TTC549 (cell line): Measurements from ENCODE around the gene COL13A1.

Experiments used
- FAIRE-seq: peaks from 2 replicates; lab custom pipeline; 2012; peaks lifted over from hg19 to GRCh38; lab: Jason Lieb, UNC

Gene COL13A1

DNA sequence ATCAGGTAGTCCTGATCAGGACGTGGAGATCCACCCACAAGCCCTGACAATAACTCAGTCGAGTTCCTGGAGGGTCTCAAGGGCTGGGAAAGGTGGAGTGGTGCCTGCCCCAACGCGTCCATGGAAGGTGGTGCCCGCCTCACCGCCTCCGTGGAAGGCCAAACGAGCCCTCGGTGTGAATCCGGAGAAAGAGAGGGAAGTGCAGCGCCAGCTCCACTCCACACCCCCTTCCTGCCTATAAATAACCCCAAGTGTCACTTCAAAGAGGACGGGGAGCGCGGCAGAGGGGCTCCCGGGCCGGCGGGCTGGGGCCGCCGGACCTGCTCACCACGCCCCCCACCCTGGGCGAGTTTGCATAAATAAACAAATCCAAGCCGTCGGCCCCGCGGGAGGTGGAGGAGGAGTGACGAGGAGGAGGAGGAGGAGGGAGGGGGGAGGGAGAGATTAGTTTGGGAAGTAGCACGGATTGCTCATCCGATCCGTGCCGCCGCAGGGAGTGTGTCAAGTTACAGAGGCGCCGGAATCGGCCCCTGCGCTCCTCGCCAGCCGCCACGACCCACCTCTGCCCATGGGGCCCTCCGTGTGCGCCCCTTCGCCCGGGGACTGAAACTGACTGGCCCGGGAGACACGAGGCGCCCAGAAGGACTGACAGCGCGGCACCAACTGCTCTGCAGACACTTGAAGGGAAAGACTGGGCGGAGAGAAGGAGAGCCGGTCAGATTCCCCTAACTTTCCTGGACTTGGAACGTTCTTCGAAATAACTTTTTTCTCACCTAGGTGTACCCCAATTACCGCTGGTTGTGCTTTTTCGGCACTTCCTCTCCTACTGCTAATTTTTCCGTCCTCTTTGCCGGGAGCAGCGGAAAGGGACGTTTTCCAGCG lies at the start of gene COL13A1:
Gene COL13A1, plus strand, starts transcription at position 473 of the 882 bp plus-strand sequence. CDS start 518 bp downstream, outside the sequence.
- no peak for FAIRE-seq

DNA sequence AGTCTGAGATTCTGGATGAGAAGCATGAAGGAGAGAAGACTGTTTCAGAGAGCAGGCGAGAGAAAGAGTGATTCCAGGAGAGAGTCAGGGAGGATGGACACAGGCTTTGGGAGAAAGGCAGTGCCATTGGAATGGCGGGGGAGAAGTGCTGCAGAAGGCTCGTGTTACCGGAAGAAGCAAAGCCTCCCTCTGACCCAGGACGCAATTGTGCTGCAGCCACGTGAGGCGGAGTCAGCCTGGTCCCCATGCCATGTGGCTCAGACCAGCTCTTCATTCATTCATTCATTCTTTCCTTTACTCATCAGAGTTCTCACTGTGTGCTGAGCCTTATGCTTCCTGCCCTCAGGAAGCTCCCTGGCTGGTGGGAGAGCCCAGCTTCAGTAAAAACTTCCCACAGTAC lies 49.2 kb upstream of the COL13A1 start:
- FAIRE-seq, result no peak

DNA sequence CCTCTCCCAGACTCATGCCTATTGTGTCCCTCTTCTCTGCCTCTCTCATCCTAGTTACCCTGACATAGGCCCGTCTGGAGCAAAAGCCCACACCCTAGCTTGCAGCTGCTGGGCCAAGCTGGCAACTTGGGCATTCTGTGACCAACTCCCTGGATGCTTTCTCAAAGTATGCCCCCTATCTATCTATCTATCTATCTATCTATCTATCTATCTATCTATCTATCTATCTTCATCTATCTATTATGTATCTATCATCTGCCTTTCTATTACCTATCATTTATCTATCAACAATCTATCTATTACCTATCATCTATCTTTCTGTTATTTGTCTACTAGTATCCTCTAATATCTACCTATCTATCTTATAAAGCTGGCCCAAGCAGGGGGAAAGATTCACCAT lies 45.4 kb upstream of the COL13A1 start:
- no peak for FAIRE-seq

DNA sequence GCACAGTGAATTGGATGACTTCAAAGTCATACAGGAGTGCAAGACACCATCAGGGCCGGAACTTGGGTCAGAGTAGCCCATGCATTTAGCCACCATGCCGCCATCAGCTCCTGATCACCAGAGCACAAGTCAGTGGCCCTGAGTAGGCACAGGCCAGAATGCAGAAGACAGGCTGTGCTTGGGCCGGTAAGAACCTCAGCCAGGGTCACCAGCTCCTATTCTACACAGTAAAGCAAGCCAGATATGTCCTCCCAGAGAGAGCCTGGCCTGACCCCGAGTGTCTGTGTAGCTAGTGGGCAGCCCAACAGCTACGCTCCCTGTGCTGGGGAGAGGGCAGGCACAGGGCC lies 44.5 kb upstream of the COL13A1 start:
- FAIRE-seq, result no peak

DNA sequence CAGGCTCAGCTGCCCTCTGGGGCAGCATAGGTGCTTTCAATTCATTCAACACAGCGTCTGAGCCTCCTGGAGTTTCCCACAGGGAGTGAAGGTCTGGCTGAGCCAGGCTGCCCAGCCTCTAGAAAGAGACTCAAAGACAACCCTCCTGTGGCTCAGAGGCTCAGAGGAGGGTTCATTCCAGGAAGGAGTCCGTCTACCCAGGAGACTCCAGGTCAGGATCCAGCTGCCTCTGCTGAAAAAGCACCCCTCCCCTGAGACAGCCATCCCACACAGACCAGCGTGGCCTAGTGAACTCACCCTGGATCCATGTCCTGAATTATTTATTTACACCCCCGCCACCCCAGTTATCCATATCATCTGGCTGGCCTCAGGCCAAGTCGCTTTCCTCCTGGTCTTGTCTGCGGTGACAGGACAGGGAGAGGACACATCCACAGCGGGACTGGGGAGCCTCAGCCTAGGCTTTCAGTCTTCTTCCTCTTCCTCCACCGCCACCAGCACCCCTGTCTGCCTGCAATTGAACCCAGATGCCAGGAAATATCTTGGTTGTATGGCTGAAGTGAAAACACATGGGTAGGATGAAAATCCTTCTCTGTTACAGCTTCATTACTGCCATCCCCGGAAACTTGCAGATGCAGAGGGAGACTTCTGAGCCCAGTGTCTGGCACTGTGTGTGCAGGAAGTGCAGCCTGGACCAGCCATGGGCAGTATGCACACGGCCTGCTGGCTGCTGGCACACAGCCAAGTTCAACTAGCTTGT lies 44.0 kb upstream of the COL13A1 start:
- FAIRE-seq, result no peak

DNA sequence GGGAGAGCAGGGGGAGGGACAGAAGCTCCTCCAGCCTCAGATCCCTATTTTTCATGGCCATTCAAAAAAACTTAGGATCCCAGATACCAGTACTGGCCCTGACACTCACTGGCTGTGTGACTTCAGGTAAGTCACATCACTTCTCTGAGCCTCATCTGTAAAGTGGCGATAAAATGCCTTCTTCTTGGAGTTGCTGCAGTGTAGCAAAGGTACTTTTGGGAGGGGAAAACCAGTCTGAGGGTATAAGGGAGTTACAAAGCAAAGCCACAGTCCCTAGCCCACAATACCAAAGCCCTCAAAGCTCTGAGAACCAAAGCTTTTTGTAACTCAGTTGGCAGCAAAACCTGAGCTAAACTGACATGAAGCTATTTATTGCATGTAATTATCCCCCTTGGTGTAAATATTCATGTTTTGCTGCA lies 43.4 kb upstream of the COL13A1 start:
- FAIRE-seq, result no peak

DNA sequence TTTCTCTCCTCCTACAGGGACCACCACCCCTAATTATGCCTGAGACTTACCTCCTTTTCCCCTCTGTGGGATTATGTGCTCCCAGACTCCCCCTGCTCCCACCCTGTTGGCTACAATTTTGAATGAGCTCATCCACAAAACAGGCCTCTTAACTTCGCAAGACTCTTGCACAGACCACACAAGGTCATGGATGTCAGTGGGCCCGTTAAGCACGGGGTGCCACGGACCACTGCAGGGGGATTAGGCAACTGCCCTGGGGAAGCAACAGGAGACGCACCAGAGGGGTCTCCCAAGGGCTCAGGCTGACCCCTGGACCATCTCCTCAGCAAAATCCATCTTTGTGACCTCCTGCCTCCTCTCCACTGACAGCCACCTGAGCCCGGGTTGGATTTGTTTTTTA lies 42.1 kb upstream of the COL13A1 start:
- no peak for FAIRE-seq

DNA sequence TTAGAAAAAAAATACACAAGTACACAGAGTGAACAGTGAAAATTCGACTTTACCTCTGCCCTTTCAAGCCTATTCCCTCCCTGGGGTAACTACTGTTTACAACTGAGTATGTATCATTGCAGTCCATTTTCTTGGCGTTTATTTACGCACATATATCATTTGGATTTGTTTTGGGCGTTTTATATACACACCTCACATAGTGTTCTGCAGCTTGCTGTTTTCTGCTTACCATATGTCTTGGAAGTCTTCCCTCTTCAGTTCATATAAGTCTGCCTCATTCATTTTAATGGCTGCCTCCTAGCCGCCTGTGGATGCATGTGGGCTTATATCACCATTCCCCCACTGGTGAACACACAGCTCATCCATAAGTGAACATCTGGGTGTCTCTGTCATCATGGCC lies 41.6 kb upstream of the COL13A1 start:
- FAIRE-seq, result no peak

DNA sequence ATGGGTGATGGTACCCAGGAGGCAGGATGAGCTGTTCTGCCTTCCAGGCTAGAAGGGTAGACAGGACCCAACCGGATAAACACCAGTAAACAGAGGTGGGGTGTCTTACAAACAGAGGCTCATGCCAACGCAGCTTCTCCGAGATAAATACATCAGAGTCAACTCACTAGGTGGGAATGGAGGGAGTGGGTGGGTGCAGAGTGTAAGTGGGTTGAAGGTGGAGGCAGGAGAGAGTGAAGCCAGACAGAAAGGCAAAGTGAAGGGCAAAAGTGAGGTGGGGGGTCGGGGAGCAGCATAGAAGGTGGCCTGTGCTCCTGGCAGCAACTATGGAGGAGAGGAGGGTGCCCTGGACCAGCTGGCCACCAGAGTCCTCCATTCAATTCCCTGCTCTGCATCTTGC lies 40.4 kb upstream of the COL13A1 start:
- FAIRE-seq, result no peak

DNA sequence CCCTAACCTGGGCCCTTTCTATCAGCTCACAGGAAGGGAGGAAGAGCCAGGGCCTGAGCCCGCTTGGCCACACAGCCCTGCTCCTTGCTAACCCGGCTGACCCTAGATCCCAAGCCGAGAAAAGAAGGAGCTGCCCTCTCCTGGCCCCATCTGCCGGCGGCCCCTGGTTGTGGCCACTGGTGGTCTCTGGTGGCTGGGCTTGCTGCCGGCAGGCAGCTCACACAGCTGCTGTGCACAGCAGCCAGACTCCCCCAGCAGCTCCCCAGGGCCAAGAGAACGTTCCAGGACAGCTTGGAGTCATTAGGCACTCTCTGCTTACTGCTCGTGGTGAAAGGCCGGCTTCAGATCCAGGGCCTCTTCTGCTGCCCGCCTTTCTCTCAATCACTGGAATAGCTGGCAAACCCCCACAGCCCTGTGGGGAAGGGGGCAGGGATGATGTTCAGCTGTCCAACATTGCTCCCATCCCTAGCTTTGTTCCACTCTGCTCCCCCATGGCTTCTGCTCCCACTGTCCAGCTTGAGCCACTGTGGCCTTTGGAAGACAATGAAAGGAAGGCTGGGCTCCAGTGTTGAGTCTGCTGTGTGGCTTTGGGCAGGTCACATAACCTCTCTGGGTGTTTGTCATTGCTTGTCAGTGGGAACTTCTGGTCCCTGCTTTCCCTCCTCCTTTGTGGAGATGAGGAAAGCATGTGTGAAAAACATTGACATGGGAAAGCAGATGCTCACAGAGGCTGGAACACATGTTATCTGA lies 35.4 kb upstream of the COL13A1 start:
- FAIRE-seq, result no peak

DNA sequence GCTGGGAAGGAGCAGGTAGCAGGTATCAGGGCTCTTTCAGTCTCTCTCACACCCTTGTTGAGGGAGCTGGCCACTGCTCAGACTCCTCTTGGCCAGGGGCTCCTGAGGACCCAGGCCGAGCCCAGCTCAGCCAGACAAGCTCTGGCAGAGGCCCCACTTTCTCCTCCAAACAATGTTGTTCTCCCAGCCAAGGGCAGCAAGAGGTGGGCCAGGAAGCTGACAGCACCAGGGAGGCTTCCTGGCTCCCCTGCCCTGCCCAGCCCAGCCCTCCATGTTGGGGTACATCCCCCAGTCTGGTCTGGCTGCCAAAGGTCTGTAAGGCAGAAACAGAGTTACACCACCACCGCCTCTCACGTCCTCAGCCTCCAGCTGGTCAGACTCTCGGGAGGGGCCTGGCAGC lies 33.9 kb upstream of the COL13A1 start:
- no peak for FAIRE-seq

DNA sequence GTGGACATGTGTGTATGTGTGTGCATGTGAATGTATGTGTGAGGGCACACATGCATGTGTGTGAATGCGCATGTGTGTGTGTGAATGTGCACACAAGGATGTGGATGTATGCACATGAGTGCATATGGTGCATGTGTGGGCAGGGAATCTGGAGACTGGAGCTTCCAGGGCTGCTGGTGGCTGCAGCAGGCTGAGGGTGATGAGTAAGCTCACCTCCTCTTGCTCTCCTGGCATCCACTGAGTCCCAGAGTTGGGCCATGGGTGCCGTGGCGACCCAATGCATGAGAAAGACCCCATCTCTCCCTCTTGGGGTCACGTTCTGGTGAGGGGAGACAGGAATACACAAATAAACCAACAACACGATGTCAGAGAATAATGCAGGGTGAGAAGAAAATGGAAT lies 33.3 kb upstream of the COL13A1 start:
- FAIRE-seq, result no peak

DNA sequence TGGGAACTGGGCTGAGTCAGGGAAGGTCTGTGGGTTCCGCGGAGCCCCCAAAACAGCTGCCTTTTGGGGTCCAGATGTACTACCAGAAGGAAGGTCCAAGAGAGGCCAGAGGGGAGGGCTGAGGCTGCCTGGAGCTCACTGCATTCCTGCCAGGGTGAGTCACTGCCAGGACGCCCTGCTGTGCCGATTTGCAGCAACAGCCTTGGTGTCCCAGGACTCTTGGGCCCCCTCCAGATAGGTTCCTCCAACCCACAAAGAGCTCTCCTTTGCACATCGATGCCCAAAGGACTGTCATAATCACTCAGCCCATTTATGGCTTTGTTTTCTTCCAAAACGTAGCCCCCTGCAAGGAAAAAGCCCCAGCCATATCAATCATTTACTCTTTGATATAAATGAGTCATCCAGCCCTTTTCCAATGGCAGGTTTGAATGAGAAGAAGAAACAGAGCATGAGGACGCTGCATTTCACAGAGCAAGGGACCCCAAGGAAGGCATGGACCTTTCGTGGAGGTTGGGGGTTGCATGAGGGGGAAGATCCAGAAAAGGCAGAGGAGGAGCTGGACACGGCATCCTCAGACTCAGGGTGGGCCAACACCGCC lies 32.2 kb upstream of the COL13A1 start:
- no peak for FAIRE-seq

DNA sequence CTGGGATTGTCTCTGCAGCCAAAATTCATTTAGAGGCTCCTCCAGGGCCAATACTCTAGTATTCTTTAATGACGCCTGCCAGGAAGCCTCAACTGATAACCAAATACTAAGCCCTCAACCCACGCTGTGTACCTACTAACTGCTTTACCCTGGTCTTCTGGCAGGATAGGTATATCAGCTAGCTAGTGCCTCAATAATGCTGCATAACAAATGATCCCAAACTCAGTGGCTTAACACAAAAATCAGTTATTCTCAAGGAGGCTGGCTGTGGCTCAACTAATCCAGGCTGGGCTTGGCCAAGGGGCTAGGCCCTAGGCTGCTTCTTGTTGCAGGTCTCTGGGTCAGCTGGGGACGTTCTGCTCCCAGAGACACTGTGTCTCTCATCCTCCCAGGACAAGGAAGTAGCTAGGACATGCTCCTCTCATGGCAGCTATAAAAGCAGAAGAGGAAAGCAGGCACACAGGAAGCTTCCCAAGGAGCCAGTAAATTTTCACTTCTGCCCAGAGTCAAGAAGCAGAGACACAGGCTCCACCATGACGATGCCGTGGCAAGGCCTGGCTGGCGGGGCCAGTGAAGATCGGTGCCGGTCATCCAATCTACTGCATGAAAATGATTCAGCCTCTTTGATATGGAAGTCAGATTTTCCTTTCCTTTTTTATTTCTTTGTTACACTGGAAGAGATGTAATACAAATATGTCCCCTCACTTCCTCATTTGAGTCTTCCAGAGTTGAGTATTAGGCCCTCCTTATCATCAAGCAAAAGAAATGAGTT lies 28.6 kb upstream of the COL13A1 start:
- no peak for FAIRE-seq

DNA sequence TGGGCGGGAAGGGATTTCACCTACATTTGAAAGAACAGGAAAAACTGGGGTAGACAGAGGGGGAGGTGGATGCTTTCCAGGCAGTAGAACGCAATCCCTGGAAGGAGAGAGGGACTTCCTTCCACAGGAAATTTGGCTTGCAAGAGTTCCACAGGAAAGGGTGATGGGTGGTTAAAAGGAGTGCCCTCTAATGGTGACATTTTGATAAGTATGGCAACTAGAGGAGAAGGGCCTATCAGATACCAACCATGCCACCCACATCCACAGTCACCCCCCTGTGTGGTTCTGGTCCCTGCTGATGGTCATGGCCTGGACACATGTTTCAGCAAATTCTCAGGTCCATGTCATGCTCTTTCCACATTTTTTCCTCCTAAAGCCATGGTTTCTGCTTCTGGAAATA lies 27.1 kb upstream of the COL13A1 start:
- no peak for FAIRE-seq

DNA sequence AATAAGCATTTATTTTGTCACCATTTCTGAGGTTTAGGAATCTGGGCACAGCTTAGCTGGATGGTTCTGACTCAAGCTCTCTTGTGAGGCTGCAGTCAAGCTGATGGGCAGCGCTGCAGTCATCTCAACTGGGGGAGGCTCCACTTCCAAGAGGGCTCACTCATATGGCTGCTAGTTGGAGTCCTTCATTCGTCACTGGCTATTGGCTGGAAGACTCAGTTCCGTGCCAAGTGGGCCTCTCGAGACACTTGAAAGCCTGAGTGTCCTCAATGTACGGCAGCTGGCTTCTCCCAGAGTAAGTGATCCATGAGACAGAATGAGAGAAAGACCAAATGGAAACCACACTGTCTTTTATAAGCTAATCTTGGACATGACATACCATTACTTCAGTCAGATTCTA lies 21.6 kb upstream of the COL13A1 start:
- FAIRE-seq, result no peak

DNA sequence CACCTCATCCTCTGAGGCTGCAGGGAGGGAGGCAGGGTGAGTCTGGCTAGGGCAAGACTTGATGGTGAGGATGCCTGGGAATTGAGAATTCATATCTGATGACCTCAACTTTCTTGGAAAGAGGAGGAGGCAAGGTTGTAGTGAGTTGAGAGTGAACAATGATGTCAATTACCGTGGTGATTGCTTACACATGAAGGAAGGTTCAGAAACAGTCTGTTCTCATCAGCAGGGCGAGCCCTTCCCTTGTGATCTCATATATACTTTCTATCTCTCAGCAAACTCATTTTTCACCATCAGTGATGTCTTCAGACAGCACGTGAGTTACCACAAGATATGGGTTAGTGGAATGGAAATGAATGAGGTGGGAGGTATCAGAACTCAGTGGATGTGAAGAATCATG lies 20.1 kb upstream of the COL13A1 start:
- FAIRE-seq, result no peak

DNA sequence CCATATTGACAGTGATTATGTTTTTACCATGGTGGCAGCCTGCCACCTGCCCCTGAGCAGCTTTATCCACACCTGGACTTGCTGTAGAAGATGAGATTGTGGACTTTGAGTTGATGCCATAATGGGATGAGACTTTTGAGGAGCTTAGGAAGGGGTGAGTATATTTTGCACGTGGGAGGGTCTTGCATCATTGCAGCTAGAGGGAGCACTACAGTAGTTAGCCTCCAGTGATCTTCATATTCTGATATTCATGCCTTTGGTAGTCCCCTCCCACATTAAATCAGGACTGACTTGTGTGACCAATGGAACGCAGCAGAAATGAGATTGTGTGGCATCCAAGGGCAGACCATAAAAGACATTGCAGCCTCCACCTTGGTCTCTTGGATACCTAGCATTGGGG lies 18.2 kb upstream of the COL13A1 start:
- FAIRE-seq, result no peak

DNA sequence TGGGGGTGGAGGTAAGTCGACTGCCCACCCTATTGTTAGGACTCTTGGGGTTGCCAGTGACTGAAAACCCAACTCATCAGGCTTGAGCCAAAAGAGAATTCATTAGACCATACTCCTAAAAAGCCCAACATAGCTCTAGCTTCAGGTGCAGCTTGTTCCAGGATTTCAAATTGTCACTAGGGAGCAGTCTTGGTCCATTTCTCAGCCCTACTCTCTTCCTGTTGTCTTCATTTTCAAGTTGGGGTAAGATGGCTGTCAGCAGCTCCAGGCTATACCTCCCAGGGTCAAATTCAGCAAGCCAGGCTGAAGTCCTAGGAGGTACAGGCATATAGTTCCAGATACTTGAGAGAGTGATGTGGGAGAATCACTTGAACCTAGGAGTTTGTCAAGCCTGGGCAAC lies 14.9 kb upstream of the COL13A1 start:
- FAIRE-seq, result no peak

DNA sequence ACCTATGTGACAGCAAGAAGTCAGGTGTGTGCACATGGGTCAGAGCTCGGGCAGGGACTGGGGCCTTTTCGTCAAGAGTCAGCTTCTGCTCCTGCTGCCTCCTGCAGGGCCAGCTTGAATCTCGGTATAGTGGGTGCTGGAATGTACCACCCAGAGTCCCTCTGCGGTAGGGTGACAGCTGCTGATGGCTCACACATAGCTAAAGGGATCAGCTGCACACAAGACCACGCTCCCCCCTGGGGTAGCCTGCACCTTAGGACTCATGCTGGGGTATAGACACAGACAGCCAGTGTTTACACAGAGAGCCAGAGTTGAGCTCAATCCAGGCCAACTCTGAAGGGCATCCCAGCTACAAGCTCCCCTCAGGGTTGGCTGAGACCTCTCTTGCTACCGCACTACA lies 14.0 kb upstream of the COL13A1 start:
- FAIRE-seq, result no peak

DNA sequence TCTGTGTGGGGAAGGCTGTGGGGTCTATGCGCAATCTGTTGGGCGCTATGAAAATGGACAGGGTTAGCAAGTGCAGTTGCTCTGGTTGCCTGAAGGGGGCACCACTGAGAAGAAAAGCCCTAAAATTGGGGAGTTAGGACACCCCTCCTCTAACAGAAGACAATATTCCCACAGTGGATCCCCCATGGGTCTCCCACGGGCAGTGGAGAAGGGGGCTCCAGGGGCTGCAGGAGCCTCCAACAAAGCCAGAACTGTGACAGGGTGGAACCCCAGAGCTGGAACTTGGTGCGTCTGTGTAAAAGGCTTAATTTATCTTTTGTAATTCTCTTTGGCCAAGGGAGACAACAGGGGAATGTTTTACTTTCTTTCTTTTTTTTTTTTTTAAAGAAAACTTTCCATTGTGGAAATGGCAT lies 12.5 kb upstream of the COL13A1 start:
- no peak for FAIRE-seq

DNA sequence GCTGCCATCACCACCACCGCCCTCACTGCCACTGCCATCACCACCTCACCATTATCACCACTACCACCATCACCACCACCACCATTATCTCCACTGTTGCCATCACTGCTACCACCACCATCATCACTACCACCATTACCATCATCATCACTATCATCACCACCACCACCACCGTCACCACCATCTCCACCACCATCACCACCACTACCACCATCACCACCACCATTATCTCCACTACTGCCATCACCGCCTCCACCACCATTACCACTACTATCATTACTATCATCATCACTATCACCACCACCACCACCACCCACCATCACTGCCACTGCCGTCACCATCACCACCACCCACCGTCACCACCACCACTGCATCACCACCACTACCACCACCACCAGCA lies 9.9 kb upstream of the COL13A1 start:
- FAIRE-seq, result no peak
